Activated CD8-positive, alpha-beta T cell treated with anti-CD3 and anti-CD28 coated beads, Interleukin-2, amount 10 ng/mL, durations not matched to agents 7 days and 5 days (primary cell): Measurements from ENCODE around the gene MIDN. TPM values are rescaled to one million over a fixed set of nuclear protein-coding genes. Genes with fewer than 3 reads are reported as not detected.
A peak's percentile ranks its signal among the peaks of the same experiment; 100 is the strongest.

Experiments
- ATAC-seq: fragments of 150-1000 bp; cut with Tn5 transposase; one replicate; pipeline ENCODE4 v1.10.0; 2021; ENCODE audit warnings: moderate library complexity
- CTCF ChIA-PET: fragments of 350-600 bp; sonication (Branson Sonifier 250); formaldehyde crosslinking; loops from one replicate; lab custom pipeline; 2021; ENCODE audit warnings: antibody characterized with exemption; lab: Charles Lee
- POLR2A ChIA-PET: fragments of 350-600 bp; sonication (Branson Sonifier 250); formaldehyde crosslinking; loops from one replicate; lab custom pipeline; 2021; ENCODE audit warnings: antibody characterized with exemption; lab: Charles Lee
- DNase-seq: peaks from one replicate; pipeline ENCODE4 v3.0.0-alpha.2; 2020
- H3K27ac Mint-ChIP-seq: one replicate; pipeline ENCODE4 v1.8.0; 2021; ENCODE audit warnings: mild to moderate bottlenecking, mixed read lengths
- H3K27me3 Mint-ChIP-seq: one replicate; pipeline ENCODE4 v1.8.0; 2021; ENCODE audit warnings: low read depth, mixed read lengths
- H3K36me3 Mint-ChIP-seq: one replicate; pipeline ENCODE4 v1.8.0; 2021; ENCODE audit warnings: low read depth, mixed read lengths
- H3K4me1 Mint-ChIP-seq: one replicate; pipeline ENCODE4 v1.8.0; 2021; ENCODE audit warnings: low read depth, mixed read lengths
- H3K4me3 Mint-ChIP-seq: one replicate; pipeline ENCODE4 v1.8.0; 2021; ENCODE audit warnings: mild to moderate bottlenecking, mixed read lengths
- H3K9me3 Mint-ChIP-seq: one replicate; pipeline ENCODE4 v1.8.0; 2022; ENCODE audit warnings: mixed read lengths; ENCODE audit not compliant: insufficient read depth
- total RNA-seq, 2 experiments: library from RNA; stranded (reverse); gene quantifications; one replicate each; pipeline ENCODE4 v1.2.3, GENCODE V29; 2021

Gene MIDN
- total RNA-seq, 2 experiments from 2014 or later, result 88.4 to 94.3 TPM

GRCh38 chr19:1282588-1283206 is 34.3 kb downstream of the MIDN start:
- Mint-ChIP-seq H3K4me3 (no peak overlapping the region), H3K9me3 (no peaks in the 10 kb centered on the region), H3K36me3 (peaks cover 19% of the 10 kb centered on the region), H3K27me3 (peaks cover 19% of the 10 kb centered on the region), H3K4me1 (peaks cover 20% of the 10 kb centered on the region), H3K27ac (no peak overlapping the region)
- CTCF ChIA-PET, result interaction anchor here (0.9 kb wide), 1 partner anchor 82 kb away, joined by 3 read pairs; no protein-coding TSS in a partner anchor
- no peak for ATAC-seq
- no peak for DNase-seq
- POLR2A ChIA-PET, result interaction anchor here (0.5 to 3.1 kb wide), 3 partner anchors 13 to 31 kb away, joined by 3 to 9 read pairs (median 4); partner anchors contain the start of gene CIRBP

GRCh38 chr19:1283207-1283916 is 35.0 kb downstream of the MIDN start:
- Mint-ChIP-seq H3K9me3 (no peaks in the 10 kb centered on the region), H3K27ac (no peak overlapping the region), H3K27me3 (peaks cover 22% of the 10 kb centered on the region), H3K4me1 (peaks cover 17% of the 10 kb centered on the region), H3K4me3 (no peak overlapping the region), H3K36me3 (peaks cover 15% of the 10 kb centered on the region)
- POLR2A ChIA-PET, result interaction anchor here (0.5 to 3.1 kb wide), 3 partner anchors 14 to 32 kb away, joined by 3 to 9 read pairs (median 4); partner anchors contain the start of gene CIRBP
- CTCF ChIA-PET, result interaction anchor here (0.9 to 1.7 kb wide), 2 partner anchors 7 to 81 kb away, joined by 3 read pairs; no protein-coding TSS in a partner anchor
- ATAC-seq, result no peak
- DNase-seq, result no peak

GRCh38 chr19:1283917-1284292 is 35.5 kb downstream of the MIDN start:
- DNase-seq, result no peak
- Mint-ChIP-seq H3K4me3 (no peak overlapping the region), H3K27me3 (peaks cover 22% of the 10 kb centered on the region), H3K36me3 (peaks cover 13% of the 10 kb centered on the region), H3K9me3 (no peaks in the 10 kb centered on the region), H3K4me1 (peaks cover 17% of the 10 kb centered on the region), H3K27ac (no peak overlapping the region)
- CTCF ChIA-PET, result interaction anchor here (1.7 kb wide), 1 partner anchor 8 kb away, joined by 3 read pairs; no protein-coding TSS in a partner anchor
- POLR2A ChIA-PET, result interaction anchor here (3.1 kb wide), 1 partner anchor 15 kb away, joined by 9 read pairs; the partner anchor contains the start of gene CIRBP
- no peak for ATAC-seq

GRCh38 chr19:1284293-1284978 is 36.1 kb downstream of the MIDN start:
- DNase-seq (no peak), ATAC-seq (no peak)
- Mint-ChIP-seq H3K27ac (no peak overlapping the region), H3K36me3 (peaks cover 10% of the 10 kb centered on the region), H3K4me3 (no peak overlapping the region), H3K27me3 (peaks cover 25% of the 10 kb centered on the region), H3K4me1 (peaks cover 17% of the 10 kb centered on the region), H3K9me3 (no peaks in the 10 kb centered on the region)
- ChIA-PET POLR2A (interaction anchor here (0.6 to 3.1 kb wide), 2 partner anchors 15 to 1927 kb away, joined by 3 to 9 read pairs; partner anchors contain the start of gene CIRBP), CTCF (interaction anchor here (1.7 kb wide), 1 partner anchor 8 kb away, joined by 3 read pairs; no protein-coding TSS in a partner anchor)

- POLR2A ChIA-PET, result interaction anchor here (0.6 to 3.1 kb wide), 2 partner anchors 16 to 1926 kb away, joined by 3 to 9 read pairs; partner anchors contain the start of gene CIRBP
- peaks cover 25% of the 10 kb centered on the region for H3K27me3 Mint-ChIP-seq
- peaks cover 3% of the 10 kb centered on the region for H3K36me3 Mint-ChIP-seq
- no peaks in the 10 kb centered on the region for H3K9me3 Mint-ChIP-seq
- CTCF ChIA-PET, result interaction anchor here (1.7 kb wide), 1 partner anchor 9 kb away, joined by 3 read pairs; no protein-coding TSS in a partner anchor
- peaks cover 10% of the 10 kb centered on the region for H3K4me1 Mint-ChIP-seq
- no peak overlapping the region for H3K4me3 Mint-ChIP-seq
- DNase-seq, result no peak
- ATAC-seq, result no peak
- no peak overlapping the region for H3K27ac Mint-ChIP-seq
These were observed 36.8 kb downstream of the MIDN start for GRCh38 chr19:1284979-1285736.

GRCh38 chr19:1285737-1286360 is 37.5 kb downstream of the MIDN start, which contains the start of gene EFNA2:
EFNA2 (plus strand) TSS chr19:1285873; CDS start chr19:1286169, 296 bp downstream.
- Mint-ChIP-seq H3K27me3 (peaks cover 25% of the 10 kb centered on the region), H3K9me3 (no peaks in the 10 kb centered on the region), H3K36me3 (no peaks in the 10 kb centered on the region), H3K4me3 (peak within 1 kb of the TSS; percentile 36), H3K4me1 (peaks cover 10% of the 10 kb centered on the region), H3K27ac (no peak within 1 kb of the TSS)
- ChIA-PET CTCF (no interaction called here), POLR2A (no interaction called here)
- DNase-seq, result no peak
- no peak for ATAC-seq

- peak overlapping the region; percentile 36 for H3K4me3 Mint-ChIP-seq
- DNase-seq (no peak), ATAC-seq (no peak)
- ChIA-PET CTCF (no interaction called here), POLR2A (no interaction called here)
- no peak overlapping the region for H3K27ac Mint-ChIP-seq
- H3K9me3 Mint-ChIP-seq, result no peaks in the 10 kb centered on the region
- H3K36me3 Mint-ChIP-seq, result no peaks in the 10 kb centered on the region
- H3K4me1 Mint-ChIP-seq, result peaks cover 8% of the 10 kb centered on the region
- H3K27me3 Mint-ChIP-seq, result peaks cover 25% of the 10 kb centered on the region
These were observed 38.3 kb downstream of the MIDN start for GRCh38 chr19:1286487-1287353.

- Mint-ChIP-seq H3K36me3 (no peaks in the 10 kb centered on the region), H3K27ac (no peak overlapping the region), H3K4me1 (peaks cover 7% of the 10 kb centered on the region), H3K27me3 (peaks cover 25% of the 10 kb centered on the region), H3K4me3 (no peak overlapping the region), H3K9me3 (no peaks in the 10 kb centered on the region)
- POLR2A ChIA-PET, result no interaction called here
- CTCF ChIA-PET, result no interaction called here
- ATAC-seq (no peak), DNase-seq (no peak)
These were observed 39.2 kb downstream of the MIDN start for GRCh38 chr19:1287354-1288225.

- DNase-seq (no peak), ATAC-seq (no peak)
- POLR2A ChIA-PET, result no interaction called here
- peaks cover 7% of the 10 kb centered on the region for H3K4me1 Mint-ChIP-seq
- no peak overlapping the region for H3K4me3 Mint-ChIP-seq
- H3K27me3 Mint-ChIP-seq, result peaks cover 25% of the 10 kb centered on the region
- H3K27ac Mint-ChIP-seq, result no peak overlapping the region
- CTCF ChIA-PET, result no interaction called here
- no peaks in the 10 kb centered on the region for H3K36me3 Mint-ChIP-seq
- no peaks in the 10 kb centered on the region for H3K9me3 Mint-ChIP-seq
These were observed 39.8 kb downstream of the MIDN start for GRCh38 chr19:1288226-1288612.
